CD4-positive, alpha-beta T cell treated with Interleukin-15 for 4 hours (primary cell): Measurements from ENCODE around the gene MBNL2.
A peak's percentile ranks its signal among the peaks of the same experiment; 100 is the strongest.

Source experiments
- DNase-seq: peaks from one replicate; pipeline ENCODE4 v3.0.0-alpha.2; 2020; ENCODE audit warnings: low spot score

Gene MBNL2

GRCh38 chr13:97211300-97211699 lies 10.8 kb upstream of the MBNL2 start:
- no peak for DNase-seq

GRCh38 chr13:97212004-97212403 lies 10.1 kb upstream of the MBNL2 start:
- DNase-seq = no peak

DNA sequence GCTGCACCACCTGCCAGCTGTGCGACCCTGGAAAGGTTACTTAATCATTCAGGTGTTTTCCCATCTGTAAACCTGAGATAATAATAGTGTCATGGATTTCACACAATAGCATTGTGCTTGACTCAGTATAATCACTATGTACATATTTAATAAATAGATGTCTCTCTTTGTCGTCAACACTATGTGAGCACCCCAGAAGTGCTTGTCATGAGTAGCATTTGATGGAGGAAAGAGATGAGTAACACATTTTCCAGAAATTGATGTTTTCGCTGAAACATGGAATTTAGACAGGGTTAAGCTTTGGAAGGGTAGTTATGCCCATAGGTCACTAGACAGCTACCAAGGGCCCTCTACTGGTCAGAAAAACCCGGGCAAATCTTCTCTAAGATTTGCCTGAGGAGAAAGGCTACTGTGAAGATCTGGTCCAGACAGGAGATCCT lies 9.5 kb upstream of the MBNL2 start:
- DNase-seq = no peak

DNA sequence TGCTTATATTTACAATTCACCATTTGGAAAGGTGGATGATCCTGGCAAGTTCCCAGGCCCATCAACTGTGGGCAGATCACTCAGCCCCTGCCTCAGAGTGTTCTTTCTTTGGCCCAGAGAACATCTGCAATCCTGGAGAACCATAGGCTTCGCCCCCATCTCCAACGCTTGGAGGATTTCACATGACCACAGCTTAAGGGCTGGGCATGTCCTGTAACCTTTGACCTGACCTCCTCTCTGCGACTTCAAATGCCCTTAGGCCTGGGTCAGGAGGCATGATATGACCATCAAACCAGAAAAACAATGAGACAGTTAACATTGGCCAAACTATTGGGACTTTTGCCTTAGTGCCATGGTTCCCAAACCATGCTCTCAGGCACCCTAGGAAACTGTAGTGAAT lies 7.2 kb upstream of the MBNL2 start:
- DNase-seq = no peak

DNA sequence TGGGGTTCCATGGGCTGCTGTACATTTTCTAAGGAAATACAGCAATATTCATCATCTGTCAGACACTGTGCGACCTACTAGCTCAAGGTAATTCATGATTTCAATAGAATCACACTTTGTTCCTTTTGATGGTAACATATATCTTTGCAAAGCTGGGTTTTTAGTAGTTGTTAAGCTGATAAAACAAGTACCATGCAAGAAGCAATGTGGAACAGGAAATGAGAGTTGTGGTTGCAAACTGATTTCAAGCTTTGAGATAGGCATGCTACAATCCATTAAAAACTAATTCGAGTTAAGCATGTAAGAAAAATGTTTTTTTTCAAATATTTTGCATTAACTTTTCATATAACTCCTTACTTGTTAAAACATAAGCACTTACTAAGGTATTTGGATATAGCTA lies 6.8 kb upstream of the MBNL2 start:
- DNase-seq = no peak

DNA sequence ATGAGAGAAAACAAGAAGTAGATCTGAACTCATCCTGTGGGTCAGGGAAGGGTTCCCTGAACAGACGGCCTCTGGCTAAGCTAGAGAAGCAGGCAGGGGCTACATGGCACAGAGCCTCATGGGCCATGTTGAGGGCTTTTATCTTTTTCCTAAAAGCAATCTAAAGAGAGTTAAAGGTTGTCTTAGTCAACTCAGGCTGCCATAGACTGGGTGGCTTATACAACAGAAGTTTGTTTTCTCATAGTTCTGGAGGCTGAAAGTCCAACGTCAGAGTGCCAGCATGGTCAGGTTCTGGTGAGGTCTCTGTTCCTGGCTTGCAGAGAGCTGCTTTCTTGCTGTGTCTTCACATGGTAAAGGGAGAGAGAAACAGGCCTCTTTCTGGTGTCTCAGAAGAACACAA lies 2.9 kb upstream of the MBNL2 start:
- DNase-seq = no peak

- no peak for DNase-seq
These were observed 1.8 kb upstream of the MBNL2 start for GRCh38 chr13:97220151-97220900.

- no peak for DNase-seq
These were observed 1.1 kb upstream of the MBNL2 start for GRCh38 chr13:97221046-97221445.

- no peak for DNase-seq
These were observed 667 bp upstream of the MBNL2 start for GRCh38 chr13:97221466-97221865.

DNA sequence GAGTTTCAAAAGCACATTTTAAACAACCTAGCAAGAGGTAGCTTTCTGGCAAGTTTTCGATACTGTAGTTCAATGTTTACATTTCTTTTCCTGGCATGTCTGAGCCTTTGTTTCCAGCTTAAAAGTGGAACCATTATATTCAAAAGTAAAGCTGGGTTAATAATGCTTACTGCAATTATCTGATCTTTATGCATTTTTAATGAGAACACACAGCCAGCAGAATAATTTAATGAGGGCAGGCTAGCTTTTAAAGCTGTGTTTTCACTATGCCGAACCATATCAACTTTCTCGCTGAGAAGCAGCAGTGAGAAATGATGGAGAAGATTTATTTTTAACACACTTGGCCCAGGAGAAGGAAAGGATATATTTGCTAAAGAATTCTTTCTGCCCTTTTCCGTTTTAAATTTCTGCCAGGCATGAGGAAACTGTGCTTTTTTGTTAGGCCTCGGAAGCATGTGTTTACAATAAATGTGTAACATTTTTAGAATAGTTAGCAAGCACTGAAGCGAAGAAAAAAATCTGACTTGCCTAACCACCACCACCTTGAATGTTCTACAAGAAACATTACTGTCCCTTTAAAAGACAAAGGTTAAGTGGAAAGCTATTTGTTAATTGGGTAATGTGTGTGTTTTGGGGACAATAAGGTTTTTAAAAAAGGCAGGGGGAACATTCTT lies 1.0 kb downstream of the MBNL2 start:
- DNase-seq = no peak

- peak; percentile 36 for DNase-seq
These were observed 1.8 kb downstream of the MBNL2 start for GRCh38 chr13:97223711-97224541.

DNA sequence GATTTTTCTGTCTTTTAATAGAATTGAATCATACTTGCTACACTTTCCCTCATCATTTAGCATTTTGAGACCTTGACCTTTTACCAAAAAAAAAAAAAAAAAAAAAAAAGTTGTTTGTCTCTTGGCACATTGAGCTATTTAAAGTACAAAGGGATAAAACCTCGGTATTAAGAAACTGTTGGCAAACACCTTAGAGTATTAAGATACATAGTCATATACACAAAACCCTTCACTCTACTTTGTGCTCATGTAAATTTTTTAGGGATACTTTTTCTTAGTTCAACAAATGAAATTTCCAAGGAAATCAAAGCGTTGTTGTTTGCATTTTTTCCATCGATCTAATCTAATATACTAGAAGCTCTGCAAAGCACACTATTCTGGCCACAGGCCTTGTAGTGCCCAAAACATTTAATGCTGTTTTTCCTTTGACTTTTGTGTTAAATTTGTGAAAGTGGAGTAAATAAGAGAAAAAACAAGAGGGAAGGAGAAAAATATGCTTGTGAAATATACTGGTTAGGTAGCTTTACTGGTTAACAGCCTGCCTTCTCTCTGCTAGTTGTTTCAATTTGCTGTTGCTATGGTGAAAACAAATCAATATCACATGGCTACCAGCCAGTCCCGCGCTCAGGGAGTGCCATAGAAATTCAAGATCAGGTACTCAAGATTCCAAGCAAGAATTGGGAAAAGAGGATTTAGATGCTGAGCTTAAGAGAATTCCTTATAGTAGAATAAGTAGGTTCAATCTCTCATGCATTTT lies 2.6 kb downstream of the MBNL2 start:
- peak; percentile 77 for DNase-seq

DNA sequence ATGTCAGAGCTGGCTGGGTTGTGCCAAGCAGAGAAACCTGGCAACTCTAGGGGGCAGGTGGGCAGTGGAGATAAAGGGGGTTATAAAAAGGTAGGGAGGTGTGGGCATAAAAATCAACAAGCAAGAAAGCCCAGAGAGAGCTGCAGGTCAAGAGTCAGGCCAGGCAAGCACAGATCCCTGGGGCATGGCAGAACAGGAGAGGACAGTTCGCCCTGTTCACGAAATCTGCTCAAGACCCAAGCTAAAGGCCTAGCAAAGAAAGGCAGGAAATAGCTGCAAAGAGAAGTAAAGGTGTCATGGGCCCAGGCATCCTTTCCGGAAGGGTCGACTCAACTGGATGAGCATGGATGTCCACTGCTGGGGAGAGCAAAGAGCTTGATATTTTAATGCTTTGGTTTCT lies 3.4 kb downstream of the MBNL2 start:
- DNase-seq = no peak

GRCh38 chr13:97226013-97226412 lies 3.9 kb downstream of the MBNL2 start:
- DNase-seq = no peak

- DNase-seq = peak; percentile 61
These were observed 4.9 kb downstream of the MBNL2 start for GRCh38 chr13:97226788-97227627.

DNA sequence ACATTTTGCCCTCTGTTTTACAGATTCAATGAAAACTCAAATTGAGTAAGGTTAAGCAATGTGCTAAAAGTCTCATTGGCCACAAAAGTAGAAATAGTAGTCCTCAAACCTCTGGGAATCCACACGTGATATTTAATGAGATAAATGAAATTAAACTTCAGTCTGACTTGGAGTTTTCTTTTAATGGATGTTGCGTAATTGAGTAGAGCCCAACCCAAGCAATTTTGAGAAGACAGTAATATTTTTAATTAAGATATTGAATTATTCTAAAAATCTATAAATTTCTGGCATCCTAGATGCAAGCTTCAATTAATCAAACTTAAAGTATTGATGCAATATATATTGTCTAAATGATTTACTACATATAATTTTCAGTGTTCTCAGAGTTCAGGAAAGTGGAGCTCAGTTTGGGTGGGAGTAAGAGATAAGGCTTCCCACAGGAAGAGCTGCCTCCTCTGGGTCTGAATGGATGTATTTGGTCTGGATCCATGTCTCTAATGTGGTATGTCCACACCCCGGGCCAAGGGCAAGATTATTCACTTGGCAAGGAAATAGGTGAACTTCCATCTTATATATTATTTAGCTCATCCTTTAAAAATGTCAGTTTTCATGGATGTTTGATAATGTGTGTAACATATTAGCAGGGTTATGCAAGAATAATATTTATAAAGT lies 6.9 kb downstream of the MBNL2 start:
- no peak for DNase-seq

- no peak for DNase-seq
These were observed 7.6 kb downstream of the MBNL2 start for GRCh38 chr13:97229699-97230098.

- DNase-seq = no peak
These were observed 9.1 kb downstream of the MBNL2 start for GRCh38 chr13:97231118-97231828.

GRCh38 chr13:97231829-97232196 lies 9.7 kb downstream of the MBNL2 start:
- DNase-seq = no peak

- no peak for DNase-seq
These were observed 11.4 kb downstream of the MBNL2 start for GRCh38 chr13:97233499-97233898.
